IPS-11a (cell line): ENCODE results near the gene NEDD4.
"Not testable (repeated sequence)": the region's sequence is repeated elsewhere in the genome, so short reads cannot be mapped to it uniquely, and the experiment has no call there.

Source experiments
- H3K4me3 ChIP-seq: one replicate; pipeline ENCODE4 v1.5.1; 2013; ENCODE audit warnings: low read depth, low read length, control low read depth

NEDD4 gene

GRCh38 chr15:55897560-55898336 is 95.7 kb downstream of the NEDD4 start:
- no peak overlapping the region for H3K4me3 ChIP-seq

GRCh38 chr15:55894399-55894965 is 98.9 kb downstream of the NEDD4 start:
- no peak overlapping the region for H3K4me3 ChIP-seq

DNA sequence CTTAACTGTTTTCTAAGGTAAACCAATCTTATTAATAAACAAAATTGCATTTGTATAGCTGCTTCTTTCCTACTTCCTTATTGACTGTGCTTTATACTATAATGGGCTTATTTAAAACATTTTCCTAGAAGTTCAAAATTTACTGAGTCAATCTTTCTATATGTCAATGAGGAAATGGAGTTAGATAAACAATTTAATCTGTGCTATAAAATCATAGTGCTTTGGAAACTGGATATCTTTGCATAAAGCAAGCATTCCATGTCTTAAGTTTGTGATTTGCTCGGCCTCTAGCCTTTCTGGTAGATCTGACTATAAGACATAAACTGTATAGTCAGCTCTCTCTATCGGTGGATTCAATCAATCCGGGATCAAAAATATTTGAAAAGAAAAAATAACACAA is 99.6 kb downstream of the NEDD4 start:
- no peak overlapping the region for H3K4me3 ChIP-seq

- no peak overlapping the region for H3K4me3 ChIP-seq
Observed at GRCh38 chr15:55891196-55891595, 102.2 kb downstream of the NEDD4 start.

DNA sequence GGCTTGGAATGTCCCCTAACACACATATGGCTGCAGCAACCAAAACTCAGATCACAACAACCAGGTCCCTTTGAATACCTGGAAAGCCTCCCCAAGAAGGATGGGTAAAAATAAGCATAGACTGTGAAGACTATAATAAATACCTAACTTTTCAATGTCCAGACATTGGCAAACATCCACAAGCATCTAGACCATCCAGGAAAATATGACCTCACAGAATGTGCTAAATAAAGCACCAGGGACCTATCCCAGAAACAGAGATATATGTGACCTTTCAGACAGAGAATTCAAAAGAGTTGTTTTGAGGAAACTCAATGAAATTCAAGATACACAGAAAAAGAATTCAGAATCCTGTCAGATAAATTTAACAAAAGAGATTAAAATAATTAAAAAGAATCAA is 109.2 kb downstream of the NEDD4 start:
- no peak overlapping the region for H3K4me3 ChIP-seq

- H3K4me3 ChIP-seq, result no peak overlapping the region
Observed at GRCh38 chr15:55879181-55879580, 114.2 kb downstream of the NEDD4 start.

DNA sequence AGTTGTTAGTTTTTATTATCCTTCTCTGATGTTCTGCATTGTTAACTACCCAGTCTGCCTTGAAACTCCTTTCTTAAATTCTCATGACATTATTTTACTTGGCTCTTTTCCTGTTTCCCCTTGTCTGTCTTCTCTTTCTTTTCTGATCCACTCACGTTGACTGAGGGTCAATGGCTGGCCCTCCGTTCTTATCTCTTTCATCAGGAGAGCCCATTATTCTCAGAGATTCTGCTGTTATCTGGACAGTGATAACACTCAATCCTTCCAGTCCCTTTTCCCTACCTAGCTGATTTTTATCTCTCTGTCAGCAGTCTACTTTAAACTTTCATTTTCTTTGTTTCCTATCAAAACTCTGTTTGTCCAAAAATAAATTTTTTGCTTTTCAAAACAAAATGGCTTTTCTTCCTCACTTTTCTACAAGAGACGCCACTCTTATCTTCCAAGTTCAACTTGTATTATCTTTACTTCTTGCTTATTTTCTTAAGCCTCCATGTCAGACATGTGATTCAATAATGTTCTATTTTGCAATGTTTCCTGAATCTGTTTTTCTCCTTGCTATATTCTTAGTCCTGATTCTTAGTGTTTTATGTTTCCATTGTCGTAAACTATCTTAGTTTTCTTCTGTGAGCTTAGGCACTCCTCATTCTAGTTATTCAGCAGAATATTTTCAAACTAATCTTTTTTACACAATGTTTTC is 120.2 kb downstream of the NEDD4 start:
- H3K4me3 ChIP-seq, result no peak overlapping the region

DNA sequence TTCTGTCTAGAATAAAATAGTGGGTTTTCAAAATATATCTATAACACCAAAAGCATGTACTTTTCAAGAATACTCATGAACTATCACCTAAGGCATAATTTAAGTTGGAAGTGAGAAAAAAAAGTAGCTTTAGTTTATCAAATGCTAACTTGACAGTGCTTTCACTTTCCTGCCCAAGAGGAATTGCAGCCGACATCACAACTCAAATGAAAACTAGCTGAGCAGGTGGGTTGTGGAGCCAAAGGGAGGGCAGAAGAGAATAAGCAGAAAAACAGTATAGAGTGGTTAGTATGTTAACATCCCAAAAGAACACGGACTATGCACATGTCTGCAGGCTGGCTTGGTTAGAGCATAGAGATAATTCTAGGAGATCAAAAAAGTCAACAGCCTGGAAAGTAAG is 120.9 kb downstream of the NEDD4 start:
- no peak overlapping the region for H3K4me3 ChIP-seq

DNA sequence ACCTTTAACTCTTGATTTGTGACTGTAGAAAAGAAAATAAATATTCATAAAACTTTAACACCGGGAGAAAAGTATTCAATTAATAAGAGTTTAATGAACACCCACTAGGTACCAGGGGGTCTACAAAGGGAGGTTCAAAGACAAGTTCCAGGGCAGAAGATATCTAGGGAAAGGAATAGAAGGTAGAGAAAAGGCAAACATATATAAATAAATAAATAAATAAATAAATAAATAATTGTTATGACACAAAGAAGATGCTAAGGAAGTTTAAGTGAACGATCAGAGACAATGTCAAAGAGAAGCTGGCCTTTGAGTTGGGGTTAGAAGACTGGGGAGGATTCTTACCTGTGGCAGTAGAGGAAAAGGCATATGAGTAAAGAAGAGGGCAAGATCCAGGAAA is 123.8 kb downstream of the NEDD4 start:
- no peak overlapping the region for H3K4me3 ChIP-seq

DNA sequence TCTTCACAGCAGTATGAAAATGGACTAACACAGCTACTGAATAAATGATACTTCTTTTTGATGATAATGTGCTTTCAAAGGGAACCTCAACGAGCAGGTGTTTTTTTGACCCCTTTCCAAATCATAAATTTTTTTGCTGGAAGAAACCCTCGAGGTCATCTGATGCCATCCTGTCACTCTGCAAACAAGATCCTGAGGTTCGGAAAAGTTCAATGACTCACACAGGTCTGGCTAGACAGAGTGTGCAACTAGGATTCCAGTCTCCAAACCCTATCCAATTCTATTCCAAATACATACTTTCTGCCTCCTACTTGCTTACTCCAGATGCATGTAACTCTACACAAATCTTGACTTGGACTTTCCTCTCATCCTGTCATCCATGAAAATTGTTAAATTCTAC is 124.7 kb downstream of the NEDD4 start:
- no peak overlapping the region for H3K4me3 ChIP-seq

DNA sequence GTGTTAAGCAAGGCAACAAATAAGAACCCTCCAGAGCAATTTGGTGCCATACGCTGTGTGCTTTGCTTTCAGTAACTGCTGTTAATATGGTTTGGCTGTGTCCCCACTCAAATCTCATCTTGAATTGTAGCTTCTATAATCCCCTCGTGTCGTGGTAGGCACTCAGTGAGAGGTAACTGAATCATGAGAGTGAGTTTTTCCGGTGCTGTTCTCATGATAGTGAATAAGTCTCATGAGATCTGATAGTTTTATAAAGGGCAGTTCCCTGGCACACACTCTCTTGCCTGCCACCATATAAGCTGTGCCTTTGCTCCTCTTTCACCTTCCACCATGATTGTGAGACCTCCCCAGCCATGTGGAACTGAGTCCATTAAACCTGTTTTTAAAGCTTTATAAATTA is 125.1 kb downstream of the NEDD4 start:
- H3K4me3 ChIP-seq, result not testable (repeated sequence)

- H3K4me3 ChIP-seq, result no peak overlapping the region
Observed at GRCh38 chr15:55863911-55864310, 129.5 kb downstream of the NEDD4 start.

GRCh38 chr15:55861115-55861514 is 132.3 kb downstream of the NEDD4 start:
- H3K4me3 ChIP-seq, result no peak overlapping the region

GRCh38 chr15:55860468-55860867 is 132.9 kb downstream of the NEDD4 start:
- no peak overlapping the region for H3K4me3 ChIP-seq

- H3K4me3 ChIP-seq, result no peak overlapping the region
Observed at GRCh38 chr15:55859681-55860080, 133.7 kb downstream of the NEDD4 start.

- H3K4me3 ChIP-seq, result no peak overlapping the region
Observed at GRCh38 chr15:55858661-55859060, 134.8 kb downstream of the NEDD4 start.

DNA sequence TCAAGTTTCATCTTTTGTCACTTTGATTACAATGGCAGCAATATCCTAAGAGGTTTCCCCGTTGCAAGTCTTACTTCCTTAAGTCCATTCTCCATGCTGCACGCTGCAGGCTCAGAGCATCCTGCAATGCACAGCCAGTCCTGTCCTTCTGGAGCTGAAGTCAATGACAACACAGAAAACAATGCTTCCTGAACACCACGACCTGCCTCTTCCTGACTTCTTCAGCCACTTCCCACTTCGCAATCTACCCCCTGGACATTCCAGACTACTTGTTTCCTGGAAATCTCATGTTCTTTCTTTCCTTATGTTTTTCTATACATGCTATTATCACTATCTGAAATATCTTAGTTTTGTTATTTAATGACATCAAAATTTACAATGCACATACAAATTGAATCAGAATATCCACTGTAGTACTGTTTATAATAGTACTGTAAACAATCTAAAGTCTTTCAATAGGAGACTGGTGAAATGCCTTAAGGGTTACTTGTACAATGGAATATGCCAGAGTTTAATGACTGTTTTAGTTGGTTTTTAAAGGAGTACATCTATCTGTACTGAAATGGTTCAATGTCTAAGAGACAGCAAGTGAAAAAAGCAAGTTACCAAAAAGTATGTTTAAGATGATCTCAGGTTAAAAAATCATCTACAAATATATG is 136.8 kb downstream of the NEDD4 start:
- no peak overlapping the region for H3K4me3 ChIP-seq

GRCh38 chr15:55853134-55853533 is 140.3 kb downstream of the NEDD4 start:
- no peak overlapping the region for H3K4me3 ChIP-seq

DNA sequence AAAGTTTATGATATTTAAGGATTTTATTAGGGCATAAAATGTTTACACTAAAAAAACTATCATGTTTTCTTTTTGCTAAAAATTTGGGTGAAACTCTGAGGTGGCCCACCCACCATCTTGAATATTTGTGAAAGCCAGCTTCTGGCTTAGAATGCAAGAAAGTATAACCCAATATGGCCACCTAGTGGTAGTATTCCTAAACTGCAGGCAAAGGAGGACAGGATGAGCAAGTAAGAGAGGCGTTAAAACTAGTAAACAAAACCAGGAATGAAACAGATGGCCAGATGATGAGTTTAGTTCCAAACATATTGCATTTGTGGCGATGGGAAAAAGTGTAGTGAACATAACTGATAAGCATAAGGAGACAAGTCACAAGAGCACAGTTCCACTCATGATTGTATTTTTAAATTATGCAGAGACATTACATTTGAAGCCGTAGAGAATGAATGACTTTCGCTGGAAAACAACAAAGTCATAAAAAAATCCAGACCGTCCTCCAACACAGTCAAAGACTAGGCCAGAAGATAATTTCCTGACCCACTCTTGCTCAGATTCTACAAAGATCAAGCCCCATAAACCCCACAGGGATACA is 147.2 kb downstream of the NEDD4 start:
- H3K4me3 ChIP-seq, result no peak overlapping the region

GRCh38 chr15:55842897-55843296 is 150.5 kb downstream of the NEDD4 start:
- not testable (repeated sequence) for H3K4me3 ChIP-seq

DNA sequence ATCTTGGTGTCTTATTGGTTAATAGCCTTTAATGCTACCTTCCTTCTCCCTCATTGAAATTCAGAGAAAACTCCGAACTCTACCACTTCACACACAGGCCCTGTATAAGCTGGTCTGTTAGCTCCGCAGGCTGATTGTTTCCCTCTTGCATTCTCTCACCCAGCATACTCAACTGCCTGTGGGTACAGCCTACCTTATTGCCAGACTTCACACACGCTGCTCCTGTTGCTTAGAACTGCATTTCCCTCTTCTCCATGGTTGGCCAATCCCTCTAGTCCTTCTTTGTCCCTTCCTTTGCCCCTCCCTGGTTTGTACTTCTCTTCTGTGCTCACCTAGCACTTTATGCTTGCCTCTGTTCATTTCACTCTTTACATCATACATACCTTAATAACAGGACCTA is 157.5 kb downstream of the NEDD4 start:
- no peak overlapping the region for H3K4me3 ChIP-seq
